GM12878 (cell line): Measurements from ENCODE around the gene LRBA. TPM values are rescaled to one million over a fixed set of nuclear protein-coding genes. Genes with fewer than 3 reads are reported as not detected.

Source experiments
- ATAC-seq: fragments of 200-7000 bp; cut with Tn5 transposase; 3 replicates; pipeline ENCODE4 v1.9.1; 2020; ENCODE audit warnings: mild to moderate bottlenecking, moderate library complexity
- BruUV-seq: library from RNA; stranded (reverse); fragments of 400-500 nt; replicated peaks from 2 replicates; lab custom pipeline; 2021; lab: Mats Ljungman, UMichigan
- CTCF ChIA-PET: fragments of 300-600 bp; sonication (Branson Sonifier 250); formaldehyde crosslinking; extraction: SDS; loops from one replicate; lab custom pipeline; 2021; ENCODE audit warnings: inconsistent platforms; lab: Yijun Ruan, JAX
- POLR2A ChIA-PET: fragments of 350-600 bp; formaldehyde crosslinking; extraction: SDS; loops from one replicate; lab custom pipeline; 2021; ENCODE audit warnings: inconsistent platforms; lab: Charles Lee
- RAD21 ChIA-PET: fragments of 300-600 bp; sonication (Branson Sonifier 250); formaldehyde crosslinking; loops from one replicate; lab custom pipeline; 2023; ENCODE audit warnings: antibody characterized with exemption; ENCODE audit not compliant: unreplicated experiment; lab: Charles Lee
- SMC1A ChIA-PET: fragments of 300-600 bp; sonication (Branson Sonifier 250); formaldehyde crosslinking; loops from one replicate; lab custom pipeline; 2023; ENCODE audit not compliant: unreplicated experiment, uncharacterized antibody; lab: Charles Lee
- DNase-seq: peaks from one replicate; pipeline ENCODE4 v3.0.0-alpha.2; 2011; ENCODE audit warnings: low read depth, low spot score
- FAIRE-seq: peaks from 3 replicates; lab custom pipeline; 2011; peaks lifted over from hg19 to GRCh38; lab: Jason Lieb, UNC
- H2AFZ ChIP-seq: 2 replicates; pipeline ENCODE4 v1.6.0; 2011; ENCODE audit warnings: low read depth, low read length, control low read depth; ENCODE audit not compliant: control insufficient read depth
- H3K27ac ChIP-seq: 2 replicates; pipeline ENCODE4 v1.5.1; 2011; ENCODE audit warnings: control low read depth; ENCODE audit not compliant: control insufficient read depth, insufficient read depth
- H3K27me3 ChIP-seq, 2 experiments: replicated peaks in 1 of 2; 2 replicates each; pipeline versions ENCODE4 v1.6.0 to v1.6.1; 2011; ENCODE audit warnings: low read length in 1 of 2; ENCODE audit not compliant: control insufficient read depth in 2 of 2, insufficient read depth in 2 of 2
- H3K36me3 ChIP-seq, 2 experiments: 2 replicates each; pipeline ENCODE4 v1.5.1; 2011; ENCODE audit warnings: low read length in 1 of 2; ENCODE audit not compliant: control insufficient read depth in 2 of 2, insufficient read depth in 2 of 2
- H3K4me1 ChIP-seq: 2 replicates; pipeline ENCODE4 v1.6.1; 2011; ENCODE audit warnings: mild to moderate bottlenecking, low read length, moderate library complexity, mixed read lengths; ENCODE audit not compliant: control insufficient read depth, insufficient read depth
- H3K4me2 ChIP-seq: 2 replicates; pipeline ENCODE4 v1.6.0; 2011; ENCODE audit warnings: control low read depth; ENCODE audit not compliant: control insufficient read depth, insufficient read depth
- H3K4me3 ChIP-seq: fragments of 200-600 bp; sonication (generic); 2 replicates; pipeline ENCODE4 v1.5.1; 2016
- H3K79me2 ChIP-seq: 2 replicates; pipeline ENCODE4 v1.6.0; 2011; ENCODE audit warnings: low read length; ENCODE audit not compliant: control insufficient read depth, insufficient read depth
- H3K9ac ChIP-seq: 2 replicates; pipeline ENCODE4 v1.8.0; 2011; ENCODE audit warnings: low read length, control low read depth, mixed read lengths; ENCODE audit not compliant: control insufficient read depth, insufficient read depth
- H3K9me3 ChIP-seq: replicated peaks from 3 replicates; pipeline ENCODE4 v1.5.1; 2011; ENCODE audit warnings: mild to moderate bottlenecking, low read length; ENCODE audit not compliant: control insufficient read depth, insufficient read depth
- H4K20me1 ChIP-seq: 2 replicates; pipeline ENCODE4 v1.6.0; 2011; ENCODE audit not compliant: control insufficient read depth, insufficient read depth
- CBFB ChIP-seq: IDR thresholded peaks from 2 replicates; pipeline ENCODE4 v1.6.1; 2016; ENCODE audit warnings: antibody characterized with exemption, low read depth
- CHD2 ChIP-seq: IDR thresholded peaks from 2 replicates; pipeline ENCODE4 v1.6.1; 2011; ENCODE audit warnings: low read depth, low read length, improper control_type of control experiment, borderline replicate concordance
- CREM ChIP-seq: IDR thresholded peaks from 2 replicates; pipeline ENCODE4 v1.6.1; 2014; ENCODE audit warnings: antibody characterized with exemption, low read depth
- ETV6 ChIP-seq, 2 experiments: fragments of 450-650 bp in 1 of 2; IDR thresholded peaks in 1 of 2; conservative IDR thresholded peaks in 1 of 2; 2 replicates each; pipeline ENCODE4 v1.6.1; 2014; ENCODE audit warnings: antibody characterized with exemption in 1 of 2, borderline replicate concordance in 1 of 2, low read depth in 1 of 2, mild to moderate bottlenecking in 1 of 2, moderate library complexity in 1 of 2
- HDGF ChIP-seq: fragments of 450-650 bp; IDR thresholded peaks from 2 replicates; pipeline ENCODE4 v1.6.1; 2016; ENCODE audit warnings: antibody characterized with exemption
- JUND ChIP-seq: IDR thresholded peaks from 2 replicates; pipeline ENCODE4 v1.6.1; 2012; ENCODE audit warnings: low read depth, mild to moderate bottlenecking, low read length, improper control_type of control experiment, moderate library complexity
- PAX8 ChIP-seq: fragments of 450-650 bp; IDR thresholded peaks from 2 replicates; pipeline ENCODE4 v1.6.1; 2017; ENCODE audit warnings: mild to moderate bottlenecking, moderate library complexity
- RBBP5 ChIP-seq: fragments of 200-600 bp; sonication (generic); conservative IDR thresholded peaks from 2 replicates; pipeline ENCODE4 v1.6.1; 2016
- SP1 ChIP-seq: IDR thresholded peaks from one replicate; pipeline ENCODE4 v1.6.1; 2011; ENCODE audit warnings: low read depth, low read length
- WGBS: methylation state at CpG from one replicate; pipeline ENCODE4 v1.1.6; 2016; ENCODE audit warnings: low lambda C conversion rate; ENCODE audit not compliant: insufficient replicate concordance, insufficient coverage; ENCODE audit errors: missing lambda C conversion rate; 5-methylcytosine and 5-hydroxymethylcytosine counted together
- in situ Hi-C: fragments of 300-500 bp; cut with MboI; formaldehyde crosslinking; loops from 9 replicates; pipeline ENCODE4 v1.14.3; 2018; ENCODE audit warnings: mixed read lengths
- intact Hi-C: fragments of 100-400 bp; cut with micrococcal nuclease; formaldehyde crosslinking; loops from one replicate; pipeline ENCODE4 v1.14.2; 2022; ENCODE audit not compliant: unreplicated experiment
- polyA plus RNA-seq, 11 experiments: library from polyadenylated mRNA; depleted of rRNA in 4 of 11; unstranded in 6 of 11; stranded (reverse) in 5 of 11; fragments of >200 nt; fragmentation: Nextera tagmentation in 4 of 11; fragmentation: Illumina TruSeq in 1 of 11; extraction: Ambion mirVana in 4 of 11; extraction: Trizol in 1 of 11; gene quantifications; 1 replicate in 1 of 11; 2 replicates in 10 of 11; pipeline versions ENCODE4 v1.2.1 to v1.2.3, GENCODE V29; 2011 to 2016; ENCODE audit warnings: inconsistent platforms in 2 of 11, missing spikeins in 2 of 11, low read depth in 1 of 11
- total RNA-seq, 4 experiments: library from RNA; depleted of rRNA in 3 of 4; stranded (reverse); fragments of >200 nt in 3 of 4; fragmentation: Illumina TruSeq in 1 of 4; extraction: Trizol in 1 of 4; gene quantifications; 2 replicates each; pipeline versions ENCODE4 v1.2.1 to v1.2.3, GENCODE V29; 2013 to 2021
- TF ChIP-seq, protein P1 (sequence below): fragments of 450-650 bp; IDR thresholded peaks from 2 replicates; pipeline ENCODE4 v1.6.1; 2016; ENCODE audit warnings: mild to moderate bottlenecking
- TF ChIP-seq, protein P2 (sequence below): IDR thresholded peaks from 2 replicates; pipeline ENCODE4 v1.6.1; 2012; ENCODE audit warnings: low read depth, low read length, improper control_type of control experiment
- TF ChIP-seq, protein P3 (sequence below), 3 experiments: IDR thresholded peaks in 2 of 3; conservative IDR thresholded peaks in 1 of 3; 2 replicates each; pipeline ENCODE4 v1.5.1; 2011; ENCODE audit warnings: low read depth in 3 of 3, low read length in 3 of 3, mild to moderate bottlenecking in 3 of 3, control low read depth in 2 of 3, moderate library complexity in 2 of 3, inconsistent platforms in 1 of 3, mixed read lengths in 1 of 3; ENCODE audit not compliant: control insufficient read depth in 2 of 3, insufficient read depth in 1 of 3; ENCODE audit errors: extremely low read depth in 1 of 3
- TF ChIP-seq, protein P4 (sequence below): IDR thresholded peaks from 2 replicates; pipeline ENCODE4 v1.6.1; 2011; ENCODE audit warnings: borderline replicate concordance, low read depth, mild to moderate bottlenecking, moderate library complexity, mixed read lengths, low read length; ENCODE audit not compliant: insufficient read depth; ENCODE audit errors: extremely low read length

Gene LRBA
- total and polyA plus RNA-seq, 10 of the 15 experiments (the other 5 are each of a cell fraction or from before 2014, with no cell fraction given): 20.3 to 93.4 (median 55.0) TPM

DNA sequence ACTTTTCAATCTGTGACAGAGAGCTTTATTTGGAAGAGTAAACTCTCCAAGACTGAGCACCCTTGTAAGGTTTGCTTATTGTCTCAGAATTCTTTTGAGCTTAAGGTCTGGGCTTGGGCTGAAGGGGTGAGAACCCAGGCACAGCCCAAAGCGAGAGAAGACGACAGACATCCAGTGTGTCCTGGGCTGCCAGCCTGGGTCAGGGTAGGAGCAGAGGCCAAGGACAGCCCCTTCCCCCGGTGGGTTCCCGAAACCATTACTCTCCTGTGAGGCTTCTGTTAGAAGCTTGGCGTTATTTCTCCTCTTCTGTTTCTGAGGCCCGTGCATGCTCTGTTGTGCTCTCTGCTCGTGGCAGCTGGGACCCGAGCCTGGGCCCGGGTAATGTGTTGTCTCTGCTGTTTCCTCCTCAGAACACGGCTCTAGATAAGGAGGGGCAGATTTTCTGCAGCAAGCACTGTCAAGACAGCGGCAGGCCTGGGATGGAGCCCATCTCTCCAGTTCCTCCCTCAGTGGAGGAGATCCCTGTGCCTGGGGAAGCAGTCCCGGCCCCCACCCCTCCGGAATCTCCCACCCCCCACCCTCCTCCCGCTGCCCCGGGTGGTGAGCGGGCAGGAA lies 759.4 kb downstream of the LRBA start:
- ChIA-PET POLR2A (no interaction called here), SMC1A (interaction anchor here (0.9 kb wide), 1 partner anchor 13 kb away, joined by 4 read pairs; no protein-coding TSS in a partner anchor)
- no peak for FAIRE-seq

More for the DNA sequence above, 759.4 kb downstream of the LRBA start:
- ATAC-seq (no peak), DNase-seq (no peak)
- Histone ChIP-seq H3K27ac (no peak overlapping the region), H3K4me1 (no peaks in the 10 kb centered on the region), H3K4me2 (no peak overlapping the region), H3K79me2 (no peaks in the 10 kb centered on the region), H2AFZ (no peak overlapping the region), H3K9ac (no peak overlapping the region), H3K36me3 (no peaks in the 10 kb centered on the region), H3K4me3 (no peak overlapping the region), H3K27me3 (no peaks in the 10 kb centered on the region), H3K9me3 (no peaks in the 10 kb centered on the region), H4K20me1 (no peaks in the 10 kb centered on the region)
- in situ Hi-C loops (no loop called here), intact Hi-C loops (no loop called here)
- 59% methylated on average over 11 of the region's 16 CpGs for WGBS
- RAD21 ChIA-PET: no interaction called here
- no TSS peak for BruUV-seq
- TF ChIP-seq CREM: no peak
- TF ChIP-seq CHD2: no peak
- TF ChIP-seq, protein P1, sequence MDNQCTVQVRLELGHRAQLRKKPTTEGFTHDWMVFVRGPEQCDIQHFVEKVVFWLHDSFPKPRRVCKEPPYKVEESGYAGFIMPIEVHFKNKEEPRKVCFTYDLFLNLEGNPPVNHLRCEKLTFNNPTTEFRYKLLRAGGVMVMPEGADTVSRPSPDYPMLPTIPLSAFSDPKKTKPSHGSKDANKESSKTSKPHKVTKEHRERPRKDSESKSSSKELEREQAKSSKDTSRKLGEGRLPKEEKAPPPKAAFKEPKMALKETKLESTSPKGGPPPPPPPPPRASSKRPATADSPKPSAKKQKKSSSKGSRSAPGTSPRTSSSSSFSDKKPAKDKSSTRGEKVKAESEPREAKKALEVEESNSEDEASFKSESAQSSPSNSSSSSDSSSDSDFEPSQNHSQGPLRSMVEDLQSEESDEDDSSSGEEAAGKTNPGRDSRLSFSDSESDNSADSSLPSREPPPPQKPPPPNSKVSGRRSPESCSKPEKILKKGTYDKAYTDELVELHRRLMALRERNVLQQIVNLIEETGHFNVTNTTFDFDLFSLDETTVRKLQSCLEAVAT: no peak
- TF ChIP-seq PAX8: no peak
- TF ChIP-seq CBFB: no peak
- TF ChIP-seq RBBP5: no peak
- TF ChIP-seq SP1: no peak
- TF ChIP-seq, protein P2, sequence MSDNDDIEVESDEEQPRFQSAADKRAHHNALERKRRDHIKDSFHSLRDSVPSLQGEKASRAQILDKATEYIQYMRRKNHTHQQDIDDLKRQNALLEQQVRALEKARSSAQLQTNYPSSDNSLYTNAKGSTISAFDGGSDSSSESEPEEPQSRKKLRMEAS: no peak
- TF ChIP-seq, protein P3, sequence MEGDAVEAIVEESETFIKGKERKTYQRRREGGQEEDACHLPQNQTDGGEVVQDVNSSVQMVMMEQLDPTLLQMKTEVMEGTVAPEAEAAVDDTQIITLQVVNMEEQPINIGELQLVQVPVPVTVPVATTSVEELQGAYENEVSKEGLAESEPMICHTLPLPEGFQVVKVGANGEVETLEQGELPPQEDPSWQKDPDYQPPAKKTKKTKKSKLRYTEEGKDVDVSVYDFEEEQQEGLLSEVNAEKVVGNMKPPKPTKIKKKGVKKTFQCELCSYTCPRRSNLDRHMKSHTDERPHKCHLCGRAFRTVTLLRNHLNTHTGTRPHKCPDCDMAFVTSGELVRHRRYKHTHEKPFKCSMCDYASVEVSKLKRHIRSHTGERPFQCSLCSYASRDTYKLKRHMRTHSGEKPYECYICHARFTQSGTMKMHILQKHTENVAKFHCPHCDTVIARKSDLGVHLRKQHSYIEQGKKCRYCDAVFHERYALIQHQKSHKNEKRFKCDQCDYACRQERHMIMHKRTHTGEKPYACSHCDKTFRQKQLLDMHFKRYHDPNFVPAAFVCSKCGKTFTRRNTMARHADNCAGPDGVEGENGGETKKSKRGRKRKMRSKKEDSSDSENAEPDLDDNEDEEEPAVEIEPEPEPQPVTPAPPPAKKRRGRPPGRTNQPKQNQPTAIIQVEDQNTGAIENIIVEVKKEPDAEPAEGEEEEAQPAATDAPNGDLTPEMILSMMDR (IDR thresholded peaks at IDR 0.05 in 2 of 3, conservative IDR thresholded peaks at IDR 0.05 in 1 of 3; ENCODE audit: control insufficient read depth in 2 of 3, extremely low read depth in 1 of 3, insufficient read depth in 1 of 3, low read depth in 3 of 3, low read length in 3 of 3): no peak
- TF ChIP-seq, protein P4, sequence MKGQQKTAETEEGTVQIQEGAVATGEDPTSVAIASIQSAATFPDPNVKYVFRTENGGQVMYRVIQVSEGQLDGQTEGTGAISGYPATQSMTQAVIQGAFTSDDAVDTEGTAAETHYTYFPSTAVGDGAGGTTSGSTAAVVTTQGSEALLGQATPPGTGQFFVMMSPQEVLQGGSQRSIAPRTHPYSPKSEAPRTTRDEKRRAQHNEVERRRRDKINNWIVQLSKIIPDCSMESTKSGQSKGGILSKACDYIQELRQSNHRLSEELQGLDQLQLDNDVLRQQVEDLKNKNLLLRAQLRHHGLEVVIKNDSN: no peak
- TF ChIP-seq HDGF: no peak
- no peak for TF ChIP-seq ETV6 (conservative IDR thresholded peaks at IDR 0.05 in 1 of 2, IDR thresholded peaks at IDR 0.05 in 1 of 2; ENCODE audit: borderline replicate concordance in 1 of 2, low read depth in 1 of 2)
- no peak for TF ChIP-seq JUND
- CTCF ChIA-PET: interaction anchor here (0.8 kb wide), 1 partner anchor 611 kb away, joined by 3 read pairs; no protein-coding TSS in a partner anchor
